ENCODE results near the gene ATRAID. TPM values are rescaled to one million over a fixed set of nuclear protein-coding genes. Genes with fewer than 3 reads are reported as not detected.

Gene ATRAID, protein sequence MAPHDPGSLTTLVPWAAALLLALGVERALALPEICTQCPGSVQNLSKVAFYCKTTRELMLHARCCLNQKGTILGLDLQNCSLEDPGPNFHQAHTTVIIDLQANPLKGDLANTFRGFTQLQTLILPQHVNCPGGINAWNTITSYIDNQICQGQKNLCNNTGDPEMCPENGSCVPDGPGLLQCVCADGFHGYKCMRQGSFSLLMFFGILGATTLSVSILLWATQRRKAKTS
- 225 and 250 TPM in 2 replicates for total RNA-seq

GRCh38 chr2:27211943-27212625 lies at the start of gene ATRAID, which contains the start of gene SLC5A6:
ATRAID (plus strand) TSS chr2:27212041; CDS start chr2:27212369, 328 bp downstream.
SLC5A6 (minus strand) TSS chr2:27212268; CDS start chr2:27207650, 4,618 bp downstream.

DNA sequence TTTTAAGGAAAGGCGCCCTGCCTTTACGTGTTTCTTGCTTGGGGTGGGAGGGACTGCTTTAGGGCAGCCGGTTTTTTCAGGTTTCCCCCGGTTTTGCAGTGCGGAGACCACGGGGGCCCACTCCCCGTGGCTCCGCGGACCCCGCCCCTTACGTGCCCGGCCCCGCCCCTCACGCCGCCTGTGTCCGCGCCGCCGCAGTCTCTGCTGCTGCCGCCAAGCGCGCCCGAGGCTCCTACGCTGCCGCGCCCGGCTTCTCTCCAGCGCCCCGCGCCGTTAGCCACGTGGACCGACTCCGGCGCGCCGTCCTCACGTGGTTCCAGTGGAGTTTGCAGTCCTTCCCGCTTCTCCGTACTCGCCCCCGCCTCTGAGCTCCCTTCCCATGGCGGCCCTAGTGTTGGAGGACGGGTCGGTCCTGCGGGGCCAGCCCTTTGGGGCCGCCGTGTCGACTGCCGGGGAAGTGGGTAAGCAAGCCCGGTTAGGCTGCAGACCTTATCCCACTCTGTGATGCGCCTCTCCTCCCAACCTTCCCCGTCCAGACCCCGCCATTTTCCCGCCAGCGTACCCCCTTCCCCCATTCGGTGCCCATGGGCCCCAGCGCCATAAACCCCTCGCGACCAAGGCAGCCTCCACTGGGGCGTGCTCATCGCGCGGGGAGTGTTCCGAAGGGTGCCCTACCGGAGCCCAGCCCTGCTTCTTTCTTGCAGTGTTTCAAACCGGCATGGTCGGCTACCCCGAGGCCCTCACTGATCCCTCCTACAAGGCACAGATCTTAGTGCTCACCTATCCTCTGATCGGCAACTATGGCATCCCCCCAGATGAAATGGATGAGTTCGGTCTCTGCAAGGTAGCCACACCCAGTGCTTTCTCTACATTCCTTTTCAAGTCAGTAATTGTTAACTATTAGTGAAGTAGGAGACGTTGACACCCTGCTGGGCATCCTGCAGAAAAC lies 5.6 kb downstream of the ATRAID start, which contains the start of gene CAD:
Gene CAD (plus strand): TSS at position 197 of the 949 bp plus-strand sequence. CDS start 183 bp downstream, at position 380.

DNA sequence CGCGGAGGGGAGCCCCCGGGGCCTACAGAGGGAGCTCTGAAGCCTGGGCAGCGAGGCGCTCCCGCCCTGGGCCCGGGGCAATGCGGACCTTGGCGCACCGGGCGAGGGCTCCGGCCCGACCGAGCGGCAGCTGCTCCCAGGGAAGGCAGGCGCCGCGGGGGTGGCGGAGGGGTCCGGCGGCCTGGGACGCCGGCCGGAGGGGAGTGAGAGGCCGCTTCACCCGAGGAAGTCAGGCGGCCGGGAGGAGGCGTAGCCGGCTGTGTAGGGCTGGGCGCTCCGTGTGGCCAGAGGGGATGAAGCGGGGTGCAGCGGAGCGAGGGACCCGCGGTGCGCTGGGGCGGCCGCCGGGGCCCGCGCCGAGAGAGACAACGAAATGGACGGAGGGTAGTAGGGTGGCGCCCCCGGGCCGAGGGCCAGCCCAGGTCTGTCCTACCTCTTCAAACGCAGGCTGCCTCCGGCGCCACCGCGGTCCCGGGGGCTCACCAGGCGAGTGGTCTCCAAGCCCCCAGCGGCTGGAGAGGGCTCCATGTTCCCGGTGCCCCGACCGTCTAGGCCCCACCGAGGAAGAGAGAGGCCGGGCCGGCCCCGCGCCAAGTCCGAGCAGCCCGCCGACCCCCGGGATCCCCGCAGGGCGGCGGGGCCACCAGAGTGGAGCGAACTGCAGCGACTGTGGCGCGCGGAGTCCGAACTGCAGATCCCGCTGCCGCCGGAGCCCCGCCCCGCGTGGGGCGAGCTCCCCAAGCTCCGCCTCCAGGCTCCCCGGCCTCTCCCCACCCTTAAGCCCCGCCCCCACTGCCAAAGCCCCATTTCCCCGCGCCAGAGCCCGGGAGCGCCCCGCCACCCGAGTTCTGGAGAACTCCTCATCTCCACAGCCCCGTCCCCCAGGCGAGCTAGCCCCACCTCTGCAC lies 50.8 kb downstream of the ATRAID start, which contains the start of gene SLC30A3:
Gene SLC30A3 (minus strand): TSS at position 669 of the 908 bp plus-strand sequence. CDS start 141 bp downstream, at position 528.

Other genes starting within 250 kb of the ATRAID start
- 4.9 and 9.7 TPM in 2 replicates for gene MAPRE3, start 241.4 kb upstream of the ATRAID start, total RNA-seq
- gene TMEM214, start 179.1 kb upstream of the ATRAID start, total RNA-seq, result 48.9 and 66.5 TPM in 2 replicates
- gene AGBL5, start 160.4 kb upstream of the ATRAID start, total RNA-seq, result 22.6 and 24.6 TPM in 2 replicates
- 364 and 815 TPM in 2 replicates for gene OST4, start 140.4 kb upstream of the ATRAID start, total RNA-seq
- 546 and 790 TPM in 2 replicates for gene EMILIN1, start 133.4 kb upstream of the ATRAID start, total RNA-seq
- 0.24 and 1.0 TPM in 2 replicates for gene KHK, start 125.3 kb upstream of the ATRAID start, total RNA-seq
- 1.2 and 4.6 TPM in 2 replicates for gene CGREF1, start 92.9 kb upstream of the ATRAID start, total RNA-seq
- gene ABHD1, start 88.2 kb upstream of the ATRAID start, total RNA-seq, result not detected in 2 replicates
- gene PREB, start 77.4 kb upstream of the ATRAID start, total RNA-seq, result 53.0 and 92.5 TPM in 2 replicates
- gene PRR30, start 72.6 kb upstream of the ATRAID start, total RNA-seq, result not detected in 2 replicates
- gene TCF23, start 63.0 kb upstream of the ATRAID start, total RNA-seq, result not detected in 2 replicates
- gene SLC5A6, start 227 bp downstream of the ATRAID start, total RNA-seq, result 18.3 and 26.0 TPM in 2 replicates
- 22.5 and 42.7 TPM in 2 replicates for gene CAD, start 5.3 kb downstream of the ATRAID start, total RNA-seq
- gene SLC30A3, start 51.0 kb downstream of the ATRAID start, total RNA-seq, result not detected in 2 replicates
- gene DNAJC5G, start 63.4 kb downstream of the ATRAID start, total RNA-seq, result not detected in 2 replicates
- 0.24 TPM in 1 of 2 replicates, not detected in the other for gene TRIM54, start 70.4 kb downstream of the ATRAID start, total RNA-seq
- gene UCN, start 96.4 kb downstream of the ATRAID start, total RNA-seq, result 1.0 and 11.3 TPM in 2 replicates
- 80.7 and 88.8 TPM in 2 replicates for gene MPV17, start 111.1 kb downstream of the ATRAID start, total RNA-seq
- 44.7 and 50.6 TPM in 2 replicates for gene GTF3C2, start 144.7 kb downstream of the ATRAID start, total RNA-seq
- 25.9 and 29.5 TPM in 2 replicates for gene EIF2B4, start 158.3 kb downstream of the ATRAID start, total RNA-seq
- gene SNX17, start 158.6 kb downstream of the ATRAID start, total RNA-seq, result 77.5 and 138 TPM in 2 replicates
- gene ZNF513, start 168.7 kb downstream of the ATRAID start, total RNA-seq, result 5.9 and 6.7 TPM in 2 replicates
- 48.9 and 86.0 TPM in 2 replicates for gene PPM1G, start 197.6 kb downstream of the ATRAID start, total RNA-seq
- gene NRBP1, start 216.6 kb downstream of the ATRAID start, total RNA-seq, result 67.0 and 109 TPM in 2 replicates
- 2.7 TPM in 1 of 2 replicates, not detected in the other for gene KRTCAP3, start 230.3 kb downstream of the ATRAID start, total RNA-seq